Activated B cell treated with CpG ODN at 0.5 μM for 24 hours (primary cell): ENCODE results near the gene TAS2R46. TPM values are rescaled to one million over a fixed set of nuclear protein-coding genes. Genes with fewer than 3 reads are reported as not detected.
"Not testable (repeated sequence)": the region's sequence is repeated elsewhere in the genome, so short reads cannot be mapped to it uniquely, and the experiment has no call there.

Source experiments
- ATAC-seq: fragments of 200-7000 bp; cut with Tn5 transposase; one replicate; pipeline ENCODE4 v1.10.0; 2021; ENCODE audit warnings: low read depth, mild to moderate bottlenecking, moderate library complexity
- CTCF ChIA-PET: fragments of 350-600 bp; sonication (Branson Sonifier 250); formaldehyde crosslinking; loops from one replicate; lab custom pipeline; 2021; ENCODE audit warnings: antibody characterized with exemption; lab: Charles Lee
- POLR2A ChIA-PET: fragments of 350-600 bp; sonication (Branson Sonifier 250); formaldehyde crosslinking; loops from one replicate; lab custom pipeline; 2021; ENCODE audit warnings: antibody characterized with exemption; lab: Charles Lee
- DNase-seq: peaks from one replicate; pipeline ENCODE4 v3.0.0; 2022
- H3K27ac Mint-ChIP-seq: one replicate; pipeline ENCODE4 v1.8.0; 2020; ENCODE audit warnings: mixed read lengths
- H3K27me3 Mint-ChIP-seq: one replicate; pipeline ENCODE4 v1.8.0; 2021; ENCODE audit warnings: mixed read lengths
- H3K36me3 Mint-ChIP-seq: one replicate; pipeline ENCODE4 v1.8.0; 2021; ENCODE audit warnings: low read depth, mixed read lengths
- H3K4me1 Mint-ChIP-seq: one replicate; pipeline ENCODE4 v1.8.0; 2021; ENCODE audit warnings: mixed read lengths
- H3K4me3 Mint-ChIP-seq: one replicate; pipeline ENCODE4 v1.8.0; 2020; ENCODE audit warnings: mild to moderate bottlenecking, mixed read lengths
- H3K9me3 Mint-ChIP-seq: one replicate; pipeline ENCODE4 v1.8.0; 2020; ENCODE audit warnings: mixed read lengths
- intact Hi-C: fragments of 100-400 bp; cut with micrococcal nuclease; formaldehyde crosslinking; loops from one replicate; pipeline ENCODE4 v1.15.1; 2024
- total RNA-seq: library from RNA; stranded (reverse); gene quantifications from 2 replicates; pipeline ENCODE4 v1.2.3, GENCODE V29; 2022
- TF ChIP-seq, protein P1 (sequence below): fragments of 200-600 bp; IDR thresholded peaks from one replicate; pipeline ENCODE4 v1.8.0; 2022; ENCODE audit warnings: antibody characterized with exemption, mild to moderate bottlenecking

TAS2R46 gene
- total RNA-seq, 1 donor from 2014 or later: 0.60 TPM

DNA sequence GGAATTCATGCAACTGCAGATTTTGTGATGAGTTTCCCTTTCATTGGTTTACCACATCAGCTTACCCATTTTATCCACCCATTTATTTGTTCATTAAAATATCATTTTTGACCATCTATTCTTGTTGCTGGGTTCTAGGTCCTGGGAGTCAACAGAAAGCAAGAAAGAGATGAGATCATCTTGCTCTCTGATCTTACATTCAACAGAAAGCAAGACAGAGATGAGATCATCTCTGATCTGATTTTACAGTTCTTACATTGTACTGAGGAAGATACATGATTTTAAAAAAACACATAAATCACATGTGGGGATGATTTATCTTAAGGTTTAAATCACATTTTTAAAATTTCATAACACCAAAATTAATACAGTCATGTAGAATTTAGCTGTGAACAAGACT lies 2.3 kb downstream of the TAS2R46 start:
- DNase-seq: no peak
- Mint-ChIP-seq H3K27ac (no peak overlapping the region), H3K27me3 (no peaks in the 10 kb centered on the region), H3K9me3 (peaks cover 4% of the 10 kb centered on the region), H3K4me3 (no peak overlapping the region), H3K4me1 (no peaks in the 10 kb centered on the region), H3K36me3 (peaks cover 4% of the 10 kb centered on the region)
- TF ChIP-seq, protein P1, sequence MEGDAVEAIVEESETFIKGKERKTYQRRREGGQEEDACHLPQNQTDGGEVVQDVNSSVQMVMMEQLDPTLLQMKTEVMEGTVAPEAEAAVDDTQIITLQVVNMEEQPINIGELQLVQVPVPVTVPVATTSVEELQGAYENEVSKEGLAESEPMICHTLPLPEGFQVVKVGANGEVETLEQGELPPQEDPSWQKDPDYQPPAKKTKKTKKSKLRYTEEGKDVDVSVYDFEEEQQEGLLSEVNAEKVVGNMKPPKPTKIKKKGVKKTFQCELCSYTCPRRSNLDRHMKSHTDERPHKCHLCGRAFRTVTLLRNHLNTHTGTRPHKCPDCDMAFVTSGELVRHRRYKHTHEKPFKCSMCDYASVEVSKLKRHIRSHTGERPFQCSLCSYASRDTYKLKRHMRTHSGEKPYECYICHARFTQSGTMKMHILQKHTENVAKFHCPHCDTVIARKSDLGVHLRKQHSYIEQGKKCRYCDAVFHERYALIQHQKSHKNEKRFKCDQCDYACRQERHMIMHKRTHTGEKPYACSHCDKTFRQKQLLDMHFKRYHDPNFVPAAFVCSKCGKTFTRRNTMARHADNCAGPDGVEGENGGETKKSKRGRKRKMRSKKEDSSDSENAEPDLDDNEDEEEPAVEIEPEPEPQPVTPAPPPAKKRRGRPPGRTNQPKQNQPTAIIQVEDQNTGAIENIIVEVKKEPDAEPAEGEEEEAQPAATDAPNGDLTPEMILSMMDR: no peak
- ChIA-PET CTCF (no interaction called here), POLR2A (no interaction called here)
- no peak for ATAC-seq
- intact Hi-C loops: no loop called here

DNA sequence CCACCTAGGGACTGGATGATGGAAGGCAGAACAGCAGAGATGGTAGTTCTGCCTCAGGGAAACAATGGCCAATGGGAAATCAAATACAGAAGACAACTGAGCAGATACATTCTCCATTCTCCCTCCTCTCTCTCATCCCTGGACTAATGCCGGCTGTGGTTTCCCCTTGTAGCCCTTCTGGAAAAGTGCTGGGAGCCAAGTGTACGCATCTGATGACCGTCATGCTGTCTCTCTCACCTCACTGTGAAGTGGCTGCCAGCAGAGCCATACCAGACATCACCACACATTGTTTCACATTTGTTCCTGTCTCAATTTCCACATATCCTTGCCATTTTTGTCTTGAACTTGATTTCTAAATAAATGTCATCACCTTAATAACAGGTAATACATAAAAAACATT lies 3.1 kb downstream of the TAS2R46 start:
- H3K27ac Mint-ChIP-seq: no peak overlapping the region
- ChIA-PET CTCF (no interaction called here), POLR2A (no interaction called here)
- peaks cover 4% of the 10 kb centered on the region for H3K9me3 Mint-ChIP-seq
- H3K4me1 Mint-ChIP-seq: no peaks in the 10 kb centered on the region
- TF ChIP-seq, protein P1: no peak
- no peaks in the 10 kb centered on the region for H3K27me3 Mint-ChIP-seq
- no peak for ATAC-seq
- H3K36me3 Mint-ChIP-seq: peaks cover 4% of the 10 kb centered on the region
- intact Hi-C loops: no loop called here
- DNase-seq: no peak
- H3K4me3 Mint-ChIP-seq: no peak overlapping the region

DNA sequence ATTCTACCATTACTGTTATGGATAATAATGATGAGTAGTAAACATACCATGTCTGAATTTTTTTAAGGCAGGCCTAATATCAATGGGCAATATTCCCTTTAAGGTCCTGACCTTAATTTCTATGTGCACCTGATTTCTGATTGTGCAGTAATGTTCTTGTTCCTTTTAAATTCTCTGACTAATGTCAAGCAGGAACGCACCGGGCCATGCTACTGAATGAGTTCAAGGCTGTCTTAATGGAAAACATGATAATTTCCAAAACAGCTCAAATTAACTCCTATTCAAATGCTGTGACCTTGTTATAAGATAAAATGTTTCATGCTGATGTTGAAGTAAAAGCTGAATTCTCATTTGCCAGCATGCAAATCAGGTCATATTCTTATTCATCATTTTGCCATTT lies 6.8 kb downstream of the TAS2R46 start:
- H3K36me3 Mint-ChIP-seq: peaks cover 21% of the 10 kb centered on the region
- no peak overlapping the region for H3K4me3 Mint-ChIP-seq
- POLR2A ChIA-PET: no interaction called here
- intact Hi-C loops: loop anchor here (1.0 to 2.0 kb wide), 2 partner anchors 29 to 71 kb away; no protein-coding TSS in a partner anchor
- TF ChIP-seq, protein P1: no peak
- no peak overlapping the region for H3K27ac Mint-ChIP-seq
- CTCF ChIA-PET: no interaction called here
- H3K4me1 Mint-ChIP-seq: no peaks in the 10 kb centered on the region
- peaks cover 17% of the 10 kb centered on the region for H3K9me3 Mint-ChIP-seq
- H3K27me3 Mint-ChIP-seq: no peaks in the 10 kb centered on the region
- ATAC-seq (no peak), DNase-seq (no peak)

DNA sequence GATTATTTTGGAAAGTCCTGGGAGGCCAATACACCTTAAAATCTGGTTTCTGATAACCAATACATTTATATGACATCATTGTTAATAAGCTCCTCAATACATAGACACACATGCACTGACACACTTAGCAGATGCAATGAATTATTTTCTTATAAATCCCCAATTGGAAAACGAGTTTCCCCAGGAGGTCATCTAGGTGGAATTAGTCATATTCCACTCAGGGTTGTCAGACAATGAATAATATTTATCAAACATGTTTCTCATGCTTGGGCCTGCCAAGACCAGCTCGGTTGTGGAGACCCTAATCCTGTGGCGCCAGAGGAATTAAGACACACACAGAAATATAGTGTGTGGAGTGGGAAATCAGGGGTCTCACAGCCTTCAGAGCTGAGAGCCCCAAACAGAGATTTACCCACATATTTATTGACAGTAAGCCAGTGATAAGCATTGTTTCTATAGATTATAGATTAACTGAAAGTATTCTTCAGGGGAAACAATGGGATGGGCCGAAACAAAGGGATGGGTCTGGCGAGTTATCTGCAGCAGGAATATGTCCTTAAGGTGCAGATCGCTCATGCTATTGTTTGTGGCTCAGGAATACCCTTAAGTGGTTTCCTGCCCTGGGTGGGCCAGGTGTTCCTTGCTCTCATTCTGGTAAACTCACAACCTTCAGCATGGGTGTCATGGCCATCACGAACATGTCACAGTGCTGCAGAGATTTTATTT lies 12.1 kb downstream of the TAS2R46 start:
- H3K27me3 Mint-ChIP-seq, H3K27ac Mint-ChIP-seq, DNase-seq, H3K4me1 Mint-ChIP-seq, POLR2A ChIA-PET, intact Hi-C loops, ATAC-seq, H3K4me3 Mint-ChIP-seq: not testable (repeated sequence)
- CTCF ChIA-PET: interaction anchor here (0.8 kb wide), 1 partner anchor 13 kb away, joined by 3 read pairs; no protein-coding TSS in a partner anchor
- Mint-ChIP-seq H3K36me3 (peaks cover 45% of the 10 kb centered on the region), H3K9me3 (peaks cover 17% of the 10 kb centered on the region)

DNA sequence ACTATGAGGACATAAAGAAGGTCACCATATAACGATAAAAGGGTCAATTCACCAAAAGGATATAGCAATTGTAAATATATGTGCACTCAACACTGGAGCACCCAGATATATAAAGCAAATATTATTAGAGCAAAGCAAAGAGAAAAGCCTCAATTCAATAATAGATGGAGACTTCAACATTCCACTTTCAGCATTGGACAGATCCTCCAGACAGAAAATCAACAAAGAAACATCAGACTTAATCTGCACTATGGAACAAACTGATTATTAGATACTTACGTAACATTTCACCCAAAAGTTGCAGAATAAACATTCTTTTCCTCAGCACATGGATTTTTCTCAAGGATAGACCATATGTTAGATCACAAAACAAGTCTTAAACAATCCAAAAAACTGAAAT lies 20.7 kb downstream of the TAS2R46 start:
- H3K27ac Mint-ChIP-seq, H3K9me3 Mint-ChIP-seq, DNase-seq, POLR2A ChIA-PET, intact Hi-C loops, ATAC-seq, H3K27me3 Mint-ChIP-seq, CTCF ChIA-PET, H3K4me3 Mint-ChIP-seq, H3K4me1 Mint-ChIP-seq: not testable (repeated sequence)
- H3K36me3 Mint-ChIP-seq: peaks cover 59% of the 10 kb centered on the region

DNA sequence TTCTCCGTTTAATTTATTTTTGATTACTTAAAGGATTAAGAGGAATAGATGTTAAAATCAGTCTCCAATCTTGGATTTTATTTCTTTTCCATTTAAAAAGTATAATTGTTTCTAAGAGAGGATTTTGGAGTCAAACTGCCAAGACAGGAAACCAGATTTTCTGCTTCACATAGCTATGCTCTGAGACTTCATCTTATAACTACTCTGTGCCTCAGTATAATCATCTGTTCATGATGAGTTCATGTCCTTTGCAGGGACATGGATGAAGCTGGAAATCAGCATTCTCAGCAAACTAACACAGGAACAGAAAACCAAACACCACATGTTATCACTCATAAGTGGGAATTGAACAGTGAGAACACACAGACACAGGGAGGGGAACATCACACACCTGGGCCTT lies 21.9 kb downstream of the TAS2R46 start:
- TF ChIP-seq, protein P1: no peak
- intact Hi-C loops: no loop called here
- CTCF ChIA-PET: no interaction called here
- DNase-seq (no peak), ATAC-seq (no peak)
- Mint-ChIP-seq H3K27me3 (no peaks in the 10 kb centered on the region), H3K27ac (no peak overlapping the region), H3K36me3 (peaks cover 57% of the 10 kb centered on the region), H3K4me1 (no peaks in the 10 kb centered on the region), H3K4me3 (no peak overlapping the region), H3K9me3 (peaks cover 8% of the 10 kb centered on the region)
- POLR2A ChIA-PET: no interaction called here
